Ectodermal cell (in vitro differentiated cells): Measurements from ENCODE around the gene MED12L.

ENCODE experiments used
- H3K27ac ChIP-seq: 2 replicates; pipeline ENCODE4 v1.7.0; 2013; ENCODE audit warnings: mild to moderate bottlenecking, low read depth, low read length; ENCODE audit not compliant: insufficient read depth, poor library complexity, severe bottlenecking
- H3K27me3 ChIP-seq: 2 replicates; pipeline ENCODE4 v1.7.0; 2013; ENCODE audit warnings: mild to moderate bottlenecking, low read length; ENCODE audit not compliant: insufficient read depth, control insufficient read depth, poor library complexity, severe bottlenecking
- H3K36me3 ChIP-seq: one replicate; pipeline ENCODE4 v1.7.0; 2013; ENCODE audit warnings: low read length; ENCODE audit not compliant: control insufficient read depth, insufficient read depth
- H3K4me1 ChIP-seq: one replicate; pipeline ENCODE4 v1.7.0; 2013; ENCODE audit warnings: low read length; ENCODE audit not compliant: control insufficient read depth, insufficient read depth
- H3K4me3 ChIP-seq: 2 replicates; pipeline ENCODE4 v1.7.0; 2013; ENCODE audit warnings: low read depth, low read length, control low read depth; ENCODE audit not compliant: insufficient read depth
- H3K9me3 ChIP-seq: 2 replicates; pipeline ENCODE4 v1.7.0; 2013; ENCODE audit warnings: mild to moderate bottlenecking, low read length, moderate library complexity; ENCODE audit not compliant: control insufficient read depth
- WGBS, 2 experiments: methylation state at CpG; one replicate each; pipeline ENCODE4 v1.1.7; 2013; ENCODE audit warnings: missing lambda C conversion rate in 2 of 2; 5-methylcytosine and 5-hydroxymethylcytosine counted together

MED12L gene

DNA sequence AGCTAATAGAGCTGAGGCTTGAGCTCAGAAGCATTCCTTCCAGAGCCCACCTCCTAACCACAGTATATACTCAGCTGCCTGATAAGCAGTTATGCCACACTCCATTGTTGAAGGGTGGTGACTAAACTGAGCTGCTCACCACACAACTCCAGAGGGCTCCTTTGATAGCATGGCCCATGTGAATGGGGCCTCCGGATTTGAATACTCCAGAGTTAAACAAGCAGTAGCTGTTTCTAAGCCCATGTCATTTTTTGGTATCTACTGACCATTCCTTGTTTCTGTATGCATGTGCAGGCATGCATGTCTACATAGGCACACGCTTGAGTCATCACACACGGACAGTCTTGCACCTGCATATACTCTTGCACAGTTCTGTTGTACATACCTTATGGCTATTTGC, 346.5 kb downstream of the MED12L start:
- Histone ChIP-seq H3K4me1 (no peaks in the 10 kb centered on the region), H3K36me3 (no peaks in the 10 kb centered on the region), H3K27ac (no peak overlapping the region), H3K9me3 (no peaks in the 10 kb centered on the region), H3K27me3 (no peaks in the 10 kb centered on the region), H3K4me3 (no peak overlapping the region)
- 88 to 91% methylated on average over 3 of the region's 3 CpGs for WGBS, 2 experiments

DNA sequence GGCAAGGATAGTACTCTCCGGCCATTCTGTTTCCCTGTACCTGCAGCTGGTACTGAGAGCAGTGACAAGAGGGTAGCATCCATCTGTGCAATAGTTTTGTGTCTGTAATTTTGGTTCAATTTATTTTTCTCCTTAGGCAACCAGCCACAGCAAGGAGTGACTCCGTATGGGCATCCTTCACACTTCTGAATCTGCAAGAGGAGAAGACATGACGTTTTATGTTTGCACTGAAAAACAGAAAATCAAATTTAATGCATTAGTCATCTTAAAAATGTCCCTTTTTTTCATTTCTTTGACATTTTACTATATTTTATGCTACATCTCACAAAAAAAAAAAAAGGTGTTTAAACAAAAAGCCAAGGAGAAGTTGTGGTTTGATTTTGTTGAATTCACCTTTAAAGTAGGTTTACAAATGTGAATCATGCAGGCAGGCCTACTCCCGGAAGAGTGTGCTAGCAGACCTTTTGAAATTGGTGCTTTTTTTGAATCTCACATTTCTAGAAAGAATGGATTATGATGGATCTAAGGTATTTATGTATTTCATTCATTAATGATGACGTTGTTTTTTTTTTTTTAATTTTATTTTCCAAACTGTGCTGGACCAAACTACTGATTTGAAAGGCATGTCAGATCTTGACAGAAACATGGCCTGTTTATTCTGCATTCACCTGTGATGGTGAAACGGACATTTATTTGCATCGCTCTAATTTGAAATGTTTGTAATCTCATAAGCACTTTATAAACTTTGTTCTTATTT, 347.3 kb downstream of the MED12L start:
- H3K36me3 ChIP-seq = no peaks in the 10 kb centered on the region
- no peak overlapping the region for H3K4me3 ChIP-seq
- no peaks in the 10 kb centered on the region for H3K27me3 ChIP-seq
- H3K9me3 ChIP-seq = no peaks in the 10 kb centered on the region
- WGBS, 2 experiments = 92 to 93% methylated on average over 6 to 7 of the region's 7 CpGs
- H3K27ac ChIP-seq = no peak overlapping the region
- H3K4me1 ChIP-seq = no peaks in the 10 kb centered on the region

DNA sequence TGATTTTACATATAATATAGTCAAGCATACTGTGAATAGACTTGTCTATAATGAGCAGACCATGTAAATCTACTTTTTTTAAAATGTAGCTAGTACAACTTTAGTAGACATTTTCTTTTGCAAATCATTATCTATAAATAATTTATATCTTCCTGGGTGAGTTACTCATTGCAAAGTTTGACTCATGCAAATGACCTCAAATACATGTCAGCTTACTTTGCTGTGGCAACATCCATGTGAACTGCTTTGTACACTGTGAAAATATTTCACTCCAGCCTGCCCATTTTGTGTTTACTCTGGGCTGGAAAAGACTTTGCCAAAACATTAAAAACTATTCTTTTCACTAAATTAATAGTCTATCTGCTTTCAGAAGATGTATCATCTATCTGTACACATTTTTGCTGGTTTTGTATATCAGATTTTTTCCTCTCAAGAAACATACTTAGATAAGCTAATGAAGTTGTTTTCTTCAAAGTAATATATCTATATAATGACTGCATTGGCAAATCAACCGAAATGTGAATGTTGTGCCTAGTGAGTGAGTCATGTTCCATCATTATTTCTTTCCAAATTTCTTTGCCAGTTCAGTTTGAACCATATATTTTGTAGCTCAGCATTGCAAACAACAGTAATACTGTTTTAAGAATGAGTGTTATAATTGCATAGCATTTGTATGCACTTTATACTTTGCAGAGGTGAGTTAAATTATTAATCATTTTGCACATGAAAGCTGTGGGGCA, 348.9 kb downstream of the MED12L start:
- Histone ChIP-seq H3K27ac (no peak overlapping the region), H3K4me3 (no peak overlapping the region), H3K9me3 (no peaks in the 10 kb centered on the region), H3K36me3 (no peaks in the 10 kb centered on the region), H3K27me3 (no peaks in the 10 kb centered on the region), H3K4me1 (no peaks in the 10 kb centered on the region)
- 100% methylated on average over 1 of the region's 1 CpG; no CpG with 5 or more reads in 1 of the 2 experiments for WGBS, 2 experiments

DNA sequence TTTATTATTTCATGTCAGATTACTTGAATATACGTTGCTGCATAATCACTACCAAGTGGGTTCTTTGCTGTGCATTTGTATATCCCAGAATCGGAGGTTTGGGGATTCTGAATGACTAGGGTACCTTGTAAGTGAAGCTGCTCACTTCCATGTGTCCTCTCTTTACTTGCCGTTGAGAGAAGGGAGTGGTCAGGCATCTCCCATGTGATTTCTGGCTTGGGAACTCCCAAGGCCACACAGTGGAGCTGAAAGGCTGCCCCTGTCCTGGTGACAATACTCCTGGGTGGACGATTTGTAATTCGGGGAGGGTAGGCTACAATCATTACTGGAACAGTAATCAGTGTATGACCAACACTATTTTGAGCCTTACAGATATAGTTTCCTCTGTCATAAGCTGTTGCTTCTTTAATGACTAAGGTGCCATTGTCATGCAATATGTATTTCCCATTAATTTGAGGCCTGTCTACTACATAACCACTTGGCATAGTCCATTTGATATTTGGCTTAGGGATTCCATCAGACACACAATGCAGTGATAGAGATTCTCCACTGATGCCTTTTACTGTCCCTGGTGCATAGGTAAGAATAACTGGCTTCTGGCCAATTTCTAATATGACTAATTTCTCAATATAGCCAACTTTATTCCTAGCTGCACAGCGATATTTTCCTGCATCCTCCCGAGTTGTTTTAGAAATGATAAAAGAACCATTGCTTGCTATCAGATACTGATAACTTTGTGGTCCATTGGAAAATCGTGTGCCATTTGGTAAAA, 351.4 kb downstream of the MED12L start:
- H3K36me3 ChIP-seq = no peaks in the 10 kb centered on the region
- 93% methylated on average over 8 of the region's 8 CpGs for WGBS, 2 experiments
- no peaks in the 10 kb centered on the region for H3K27me3 ChIP-seq
- no peak overlapping the region for H3K4me3 ChIP-seq
- H3K9me3 ChIP-seq = no peaks in the 10 kb centered on the region
- no peak overlapping the region for H3K27ac ChIP-seq
- H3K4me1 ChIP-seq = no peaks in the 10 kb centered on the region

DNA sequence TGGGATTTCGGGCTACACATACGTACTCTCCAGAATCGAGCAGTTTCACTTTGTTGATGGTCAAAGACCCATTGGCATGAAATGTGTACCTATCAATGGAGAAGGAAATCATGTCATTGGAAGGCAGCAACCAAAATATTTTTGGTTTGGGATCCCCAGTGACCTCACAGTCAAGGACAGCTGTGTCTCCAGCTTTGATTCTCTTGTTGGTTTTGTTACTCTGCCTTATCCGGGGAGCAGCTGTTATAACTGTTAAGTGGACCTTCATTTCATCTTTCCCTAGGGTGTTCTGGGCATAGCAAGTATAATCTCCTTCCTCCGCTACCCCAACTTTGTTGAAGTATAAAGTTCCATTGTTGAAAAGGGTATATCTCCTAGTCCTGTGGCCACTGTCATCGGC, 352.4 kb downstream of the MED12L start:
- 93 to 94% methylated on average over 6 of the region's 6 CpGs for WGBS, 2 experiments
- H3K4me1 ChIP-seq = no peaks in the 10 kb centered on the region
- no peak overlapping the region for H3K4me3 ChIP-seq
- no peaks in the 10 kb centered on the region for H3K9me3 ChIP-seq
- H3K36me3 ChIP-seq = no peaks in the 10 kb centered on the region
- H3K27ac ChIP-seq = no peak overlapping the region
- H3K27me3 ChIP-seq = no peaks in the 10 kb centered on the region

DNA sequence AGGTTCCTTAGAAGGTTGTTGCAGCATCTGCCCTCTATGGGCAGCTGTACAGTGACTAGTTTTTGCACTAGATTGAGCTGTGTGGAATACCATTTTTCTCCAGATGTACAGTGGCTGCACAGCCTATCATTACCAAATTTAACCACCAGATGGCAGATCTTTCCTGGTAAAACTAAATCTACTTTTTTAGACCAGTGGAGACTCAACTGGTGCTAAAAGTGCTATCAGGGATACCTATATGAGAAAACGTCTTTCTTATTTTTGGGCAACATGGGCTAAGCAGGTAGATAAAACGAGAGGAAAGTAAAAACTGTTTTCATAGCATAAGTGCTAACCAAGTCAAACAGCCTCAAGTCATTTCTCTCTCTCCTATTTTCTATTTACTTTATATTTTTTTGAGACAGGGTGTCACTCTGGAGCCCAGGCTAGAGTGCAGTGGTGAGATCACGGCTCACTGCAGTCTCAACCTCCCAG, 354.2 kb downstream of the MED12L start:
- Histone ChIP-seq H3K27ac (no peak overlapping the region), H3K36me3 (no peaks in the 10 kb centered on the region), H3K9me3 (no peaks in the 10 kb centered on the region), H3K4me1 (no peaks in the 10 kb centered on the region), H3K4me3 (no peak overlapping the region), H3K27me3 (no peaks in the 10 kb centered on the region)
- 62 to 66% methylated on average over 3 of the region's 3 CpGs for WGBS, 2 experiments

DNA sequence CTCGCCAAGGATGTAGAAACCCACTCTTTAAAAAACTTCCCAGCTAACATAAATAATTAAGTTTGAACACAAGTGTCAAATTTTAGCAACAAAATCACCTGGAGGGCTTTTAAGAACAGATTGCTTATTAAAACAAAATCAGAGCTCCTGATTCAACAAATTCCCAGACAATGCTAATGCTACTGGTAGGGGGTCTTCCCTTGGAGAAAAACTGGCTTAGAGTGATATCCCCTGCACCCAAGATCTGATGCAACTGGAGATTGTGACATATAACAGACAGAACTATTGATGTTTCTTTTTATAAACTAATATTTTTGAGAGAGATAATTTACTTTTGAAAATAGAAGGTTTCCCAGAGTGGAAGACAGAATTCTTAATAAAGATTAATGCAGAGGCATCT, 355.5 kb downstream of the MED12L start:
- WGBS, 2 experiments = 80 to 100% methylated on average over 1 of the region's 1 CpG
- no peak overlapping the region for H3K4me3 ChIP-seq
- H3K36me3 ChIP-seq = no peaks in the 10 kb centered on the region
- no peak overlapping the region for H3K27ac ChIP-seq
- H3K9me3 ChIP-seq = no peaks in the 10 kb centered on the region
- H3K27me3 ChIP-seq = no peaks in the 10 kb centered on the region
- H3K4me1 ChIP-seq = no peaks in the 10 kb centered on the region

DNA sequence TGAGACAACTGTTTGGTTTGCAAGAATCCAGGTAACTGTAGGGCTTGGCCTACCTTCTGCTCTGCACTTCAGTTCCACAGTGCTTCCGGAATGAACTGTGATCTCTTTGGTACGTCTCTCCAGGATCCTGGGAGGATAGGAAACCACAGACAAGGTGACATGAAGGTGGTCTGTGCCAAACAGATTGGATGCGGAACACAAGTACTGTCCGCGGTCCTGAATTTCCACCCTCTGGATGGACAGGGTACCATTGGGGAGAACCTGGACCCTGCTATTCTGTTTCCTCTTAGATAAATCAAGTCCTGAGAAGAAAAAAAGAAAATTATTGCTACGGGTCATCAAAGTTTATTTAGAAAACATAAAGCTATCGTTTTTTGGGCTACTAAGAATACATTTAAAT, 358.1 kb downstream of the MED12L start:
- no peaks in the 10 kb centered on the region for H3K4me1 ChIP-seq
- H3K4me3 ChIP-seq = no peak overlapping the region
- no peak overlapping the region for H3K27ac ChIP-seq
- no peaks in the 10 kb centered on the region for H3K36me3 ChIP-seq
- no peaks in the 10 kb centered on the region for H3K9me3 ChIP-seq
- WGBS, 2 experiments = 91 to 94% methylated on average over 5 to 6 of the region's 7 CpGs
- no peaks in the 10 kb centered on the region for H3K27me3 ChIP-seq

DNA sequence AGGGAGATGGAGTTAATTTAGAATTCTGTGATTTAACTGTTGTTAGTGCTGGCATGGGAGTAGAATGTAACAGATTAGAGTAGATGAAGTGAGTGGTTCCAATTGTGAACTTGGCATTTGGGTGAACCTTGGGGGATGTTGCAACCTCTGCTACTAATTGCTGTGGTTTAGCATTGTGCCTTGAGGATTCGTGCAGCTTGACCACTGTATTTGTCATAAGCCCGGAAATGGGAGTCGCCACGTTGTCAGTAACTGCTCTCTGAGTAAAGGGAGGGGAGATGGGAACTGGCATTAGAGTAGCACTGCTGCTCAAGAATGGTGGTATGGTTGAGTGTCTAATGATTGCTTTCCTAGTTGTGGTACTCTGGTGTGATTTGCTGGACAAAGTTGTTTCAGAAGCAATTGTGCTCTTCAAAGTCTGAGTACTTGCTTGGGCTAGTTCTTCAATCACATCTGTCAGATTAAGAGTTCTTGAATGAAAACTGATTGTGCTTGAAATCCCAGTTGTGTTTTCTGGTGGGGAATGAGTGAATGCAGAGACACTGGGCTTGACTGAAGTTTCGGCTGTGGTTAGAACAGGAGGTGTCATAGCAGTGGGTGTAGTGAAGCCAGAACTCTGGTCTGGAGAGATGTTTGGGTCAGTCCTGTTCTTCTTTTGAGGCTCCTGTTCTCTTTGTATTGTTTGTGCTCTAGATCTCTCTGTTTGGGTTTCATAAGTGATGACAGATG, 360.0 kb downstream of the MED12L start:
- Histone ChIP-seq H3K4me3 (no peak overlapping the region), H3K36me3 (no peaks in the 10 kb centered on the region)
- WGBS, 2 experiments = 93 to 95% methylated on average over 5 of the region's 5 CpGs

More for the DNA sequence above, 360.0 kb downstream of the MED12L start:
- Histone ChIP-seq H3K9me3 (no peaks in the 10 kb centered on the region), H3K27ac (no peak overlapping the region), H3K27me3 (no peaks in the 10 kb centered on the region), H3K4me1 (no peaks in the 10 kb centered on the region)
